Measurements from ENCODE around the gene ERCC1. TPM values are rescaled to one million over a fixed set of nuclear protein-coding genes. Genes with fewer than 3 reads are reported as not detected.

The ERCC1 gene
- total and polyA plus RNA-seq, 2 of the 13 experiments (the other 11 are each of a cell fraction or from before 2014, with no cell fraction given), result 40.0 to 66.4 TPM

- no peak for TF ChIP-seq BORCS8-MEF2B (CRISPR knock-in tag; IDR thresholded peaks at IDR 0.05)
- TF ChIP-seq ZNF607 (CRISPR knock-in tag; IDR thresholded peaks at IDR 0.05; ENCODE audit: borderline replicate concordance), result no peak
- TF ChIP-seq AGO1 (IDR thresholded peaks at IDR 0.05; ENCODE audit: low read depth, low read length, poor library complexity, severe bottlenecking), result peak; percentile 27
- TF ChIP-seq, protein P1, sequence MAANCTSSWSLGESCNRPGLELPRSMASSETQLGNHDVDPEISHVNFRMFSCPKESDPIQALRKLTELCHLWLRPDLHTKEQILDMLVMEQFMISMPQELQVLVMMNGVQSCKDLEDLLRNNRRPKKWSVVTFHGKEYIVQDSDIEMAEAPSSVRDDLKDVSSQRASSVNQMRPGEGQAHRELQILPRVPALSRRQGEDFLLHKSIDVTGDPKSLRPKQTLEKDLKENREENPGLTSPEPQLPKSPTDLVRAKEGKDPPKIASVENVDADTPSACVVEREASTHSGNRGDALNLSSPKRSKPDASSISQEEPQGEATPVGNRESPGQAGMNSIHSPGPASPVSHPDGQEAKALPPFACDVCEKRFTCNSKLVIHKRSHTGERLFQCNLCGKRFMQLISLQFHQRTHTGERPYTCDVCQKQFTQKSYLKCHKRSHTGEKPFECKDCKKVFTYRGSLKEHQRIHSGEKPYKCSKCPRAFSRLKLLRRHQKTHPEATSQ (CRISPR knock-in tag; IDR thresholded peaks at IDR 0.05; ENCODE audit: borderline replicate concordance), result no peak
- TF ChIP-seq ZNF292 (CRISPR knock-in tag; IDR thresholded peaks at IDR 0.05; ENCODE audit: borderline replicate concordance, low read depth), result no peak
- no peak for FAIRE-seq
- 94% methylated on average over 28 of the region's 29 CpGs for WGBS (ENCODE audit: low lambda C conversion rate)
- Histone ChIP-seq H3K9ac (ENCODE audit: insufficient read depth, low read depth, low read length) (no peak overlapping the region), H3K36me3 (replicated peaks in 1 of 2; ENCODE audit: control insufficient read depth in 1 of 2, insufficient read depth in 2 of 2, low read length in 2 of 2) (no peaks in the 10 kb centered on the region), H3K79me2 (ENCODE audit: insufficient read depth, low read length) (no peaks in the 10 kb centered on the region), H3K4me1 (ENCODE audit: insufficient read depth, low read length) (no peaks in the 10 kb centered on the region), H3K27ac (ENCODE audit: extremely low read length, insufficient read depth, low read length) (no peak overlapping the region), H2AFZ (ENCODE audit: low read length) (no peak overlapping the region), H3K27me3 (ENCODE audit: control insufficient read depth in 1 of 2, insufficient read depth in 2 of 2, low read length in 2 of 2) (no peaks in the 10 kb centered on the region), H3K4me2 (ENCODE audit: low read depth, low read length) (no peak overlapping the region), H3K9me3 (ENCODE audit: low read length) (no peaks in the 10 kb centered on the region), H3K4me3 (replicated peaks in 1 of 3; ENCODE audit: insufficient read depth in 1 of 3, low read depth in 2 of 3, low read length in 3 of 3) (no peak overlapping the region), H4K20me1 (ENCODE audit: insufficient read depth, low read length) (no peaks in the 10 kb centered on the region)
- BruUV-seq (replicated peaks), result no TSS peak
- ChIA-PET CTCF (ENCODE audit: low intra/inter-chr PET ratio, low total read pairs) (no interaction called here), POLR2A (no interaction called here)
- no peak; the same call in 2 of the 3 replicates for ATAC-seq
- no peak for DNase-seq (ENCODE audit: low spot score)
- intact Hi-C loops (cut with micrococcal nuclease; ENCODE audit: unreplicated experiment) (no loop called here), in situ Hi-C loops (cut with HindIII; ENCODE audit: extremely low pct_ligation_motif_present, low pct_unique_long_range_greater_than_20kb) (no loop called here)
Observed at GRCh38 chr19:45382426-45382825, 41.3 kb downstream of the ERCC1 start.

- Histone ChIP-seq H3K4me2 (ENCODE audit: low read depth, low read length) (no peak overlapping the region), H3K27ac (ENCODE audit: extremely low read length, insufficient read depth, low read length) (no peak overlapping the region), H3K36me3 (replicated peaks in 1 of 2; ENCODE audit: control insufficient read depth in 1 of 2, insufficient read depth in 2 of 2, low read length in 2 of 2) (no peaks in the 10 kb centered on the region), H3K9me3 (ENCODE audit: low read length) (no peaks in the 10 kb centered on the region), H3K4me1 (ENCODE audit: insufficient read depth, low read length) (peaks cover 17% of the 10 kb centered on the region), H3K9ac (ENCODE audit: insufficient read depth, low read depth, low read length) (no peak overlapping the region), H2AFZ (ENCODE audit: low read length) (no peak overlapping the region), H3K27me3 (ENCODE audit: control insufficient read depth in 1 of 2, insufficient read depth in 2 of 2, low read length in 2 of 2) (no peaks in the 10 kb centered on the region), H3K4me3 (replicated peaks in 1 of 3; ENCODE audit: insufficient read depth in 1 of 3, low read depth in 2 of 3, low read length in 3 of 3) (no peak overlapping the region), H3K79me2 (ENCODE audit: insufficient read depth, low read length) (no peaks in the 10 kb centered on the region), H4K20me1 (ENCODE audit: insufficient read depth, low read length) (no peaks in the 10 kb centered on the region)
- in situ Hi-C loops (cut with HindIII; ENCODE audit: extremely low pct_ligation_motif_present, low pct_unique_long_range_greater_than_20kb) (no loop called here), intact Hi-C loops (cut with micrococcal nuclease; ENCODE audit: unreplicated experiment) (no loop called here)
- POLR2A ChIA-PET, result no interaction called here
- ATAC-seq, result no peak
- CTCF ChIA-PET (ENCODE audit: low intra/inter-chr PET ratio, low total read pairs), result no interaction called here
- FAIRE-seq, result no peak
- BruUV-seq (replicated peaks), result no TSS peak
- no peak for DNase-seq (ENCODE audit: low spot score)
- WGBS (ENCODE audit: low lambda C conversion rate), result 86% methylated on average over 1 of the region's 1 CpG
- TF ChIP-seq IRX3 (CRISPR knock-in tag; IDR thresholded peaks at IDR 0.05; ENCODE audit: borderline replicate concordance, low read depth) (no peak), ZNF660 (CRISPR knock-in tag; IDR thresholded peaks at IDR 0.05; ENCODE audit: borderline replicate concordance, low read depth) (no peak), KAT7 (CRISPR knock-in tag; IDR thresholded peaks at IDR 0.05; ENCODE audit: borderline replicate concordance) (no peak), ZNF383 (CRISPR knock-in tag; IDR thresholded peaks at IDR 0.05; ENCODE audit: borderline replicate concordance) (no peak), ZNF33A (CRISPR knock-in tag; IDR thresholded peaks at IDR 0.05; ENCODE audit: borderline replicate concordance) (no peak), ZNF569 (CRISPR knock-in tag; IDR thresholded peaks at IDR 0.05; ENCODE audit: borderline replicate concordance) (no peak), ZNF558 (CRISPR knock-in tag; IDR thresholded peaks at IDR 0.05; ENCODE audit: borderline replicate concordance) (no peak), NBN (conservative IDR thresholded peaks at IDR 0.05) (no peak), ZNF329 (CRISPR knock-in tag; IDR thresholded peaks at IDR 0.05; ENCODE audit: low read depth) (no peak), KLF11 (CRISPR knock-in tag; IDR thresholded peaks at IDR 0.05) (no peak), ZNF441 (CRISPR knock-in tag; IDR thresholded peaks at IDR 0.05; ENCODE audit: borderline replicate concordance) (no peak)
Observed at GRCh38 chr19:45380107-45380506, 43.6 kb downstream of the ERCC1 start.
